Measurements from ENCODE around the gene TERB1. TPM values are rescaled to one million over a fixed set of nuclear protein-coding genes. Genes with fewer than 3 reads are reported as not detected.

Gene TERB1, protein sequence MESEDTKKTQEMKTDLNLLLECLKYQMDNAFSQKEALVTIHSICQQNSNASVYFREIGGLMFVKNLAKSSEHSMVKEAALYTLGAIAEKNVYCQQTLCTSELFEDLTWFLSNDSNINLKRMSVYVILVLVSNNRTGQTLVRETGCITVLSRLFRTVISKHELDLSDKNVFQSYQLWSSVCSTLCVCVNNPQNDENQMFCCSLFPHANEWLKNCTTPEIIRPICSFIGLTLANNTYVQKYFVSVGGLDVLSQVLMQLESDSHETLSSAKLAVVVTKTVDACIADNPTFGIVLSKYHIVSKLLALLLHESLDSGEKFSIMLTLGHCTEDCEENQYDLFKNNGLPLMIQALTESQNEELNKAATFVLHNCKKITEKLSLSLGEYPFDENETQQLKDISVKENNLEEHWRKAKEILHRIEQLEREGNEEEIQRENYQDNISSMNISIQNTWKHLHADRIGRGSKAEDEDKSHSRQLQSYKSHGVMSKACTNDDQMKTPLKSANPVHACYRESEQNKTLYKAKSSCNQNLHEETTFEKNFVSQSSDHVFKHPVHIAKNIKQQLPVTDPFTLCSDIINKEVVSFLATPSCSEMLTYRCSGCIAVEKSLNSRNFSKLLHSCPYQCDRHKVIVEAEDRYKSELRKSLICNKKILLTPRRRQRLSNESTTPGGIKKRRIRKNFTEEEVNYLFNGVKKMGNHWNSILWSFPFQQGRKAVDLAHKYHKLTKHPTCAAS
- not detected for total RNA-seq

GRCh38 chr16:66801320-66802105, at the start of gene TERB1:
Gene TERB1 (minus strand): TSS chr16:66801584. CDS start chr16:66796798, 4,786 bp downstream.
- DNase-seq (ENCODE audit: low read depth in 2 of 3, low spot score in 2 of 3), result no peak

DNA sequence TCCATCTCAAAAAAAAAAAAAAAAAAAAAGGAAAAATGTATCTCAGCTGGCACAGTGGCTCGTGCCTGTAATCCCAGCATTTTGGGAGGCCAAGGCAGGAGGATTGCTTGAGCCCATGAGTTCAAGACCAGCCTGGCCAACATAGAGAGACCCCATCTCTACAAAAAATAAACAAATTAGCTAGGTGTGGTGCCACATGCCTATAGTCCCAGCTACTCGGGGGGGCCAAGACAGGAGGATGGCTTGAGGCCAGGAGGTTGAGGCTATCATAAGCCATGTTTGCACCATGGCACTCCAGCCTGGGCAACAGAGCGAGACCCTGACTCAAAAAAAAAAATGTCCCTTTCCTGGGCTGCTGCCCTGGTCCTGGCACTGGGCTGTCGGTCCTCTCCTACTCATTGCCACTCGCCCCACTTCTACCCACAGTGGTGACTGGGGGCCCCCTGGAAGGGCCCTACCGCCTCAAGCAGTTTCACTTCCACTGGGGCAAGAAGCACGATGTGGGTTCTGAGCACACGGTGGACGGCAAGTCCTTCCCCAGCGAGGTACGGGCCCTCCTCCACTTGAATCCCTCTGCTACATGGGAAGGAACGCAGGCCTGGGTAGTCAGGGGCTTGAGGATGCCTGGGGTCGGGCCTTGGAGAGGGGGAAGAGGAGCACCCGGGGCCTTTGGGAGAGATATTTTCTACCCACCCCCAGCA, 48.9 kb upstream of the TERB1 start:
- DNase-seq (ENCODE audit: low read depth in 2 of 3, low spot score in 2 of 3), result no peak

GRCh38 chr16:66849549-66849948, 48.2 kb upstream of the TERB1 start:
- no peak for DNase-seq (ENCODE audit: low read depth in 2 of 3, low spot score in 2 of 3)

DNA sequence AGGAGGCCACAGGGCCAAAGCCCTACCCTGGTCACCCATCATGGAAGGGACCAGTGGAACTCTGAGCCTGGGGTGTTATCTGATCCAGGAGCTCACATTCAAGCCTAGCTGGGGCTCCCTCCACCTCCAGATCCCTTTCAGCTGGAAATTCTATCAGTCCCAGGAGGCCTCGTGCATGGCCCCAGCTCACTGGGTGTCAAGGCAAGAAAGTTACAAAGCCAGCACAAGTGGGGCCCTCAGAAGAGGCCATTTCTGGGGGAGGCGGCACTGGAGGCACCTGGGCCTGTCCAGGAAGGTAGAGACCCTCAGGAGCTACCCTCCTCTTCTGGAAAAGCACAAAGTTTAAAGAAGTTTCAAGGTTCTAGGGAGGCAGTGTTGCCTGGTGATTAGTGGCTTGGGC, 47.6 kb upstream of the TERB1 start:
- no peak for DNase-seq (ENCODE audit: low read depth in 2 of 3, low spot score in 2 of 3)

GRCh38 chr16:66848172-66848571, 46.8 kb upstream of the TERB1 start:
- DNase-seq (ENCODE audit: low read depth in 2 of 3, low spot score in 2 of 3), result no peak

GRCh38 chr16:66847533-66848067, 46.2 kb upstream of the TERB1 start:
- DNase-seq (ENCODE audit: low read depth in 2 of 3, low spot score in 2 of 3), result no peak

DNA sequence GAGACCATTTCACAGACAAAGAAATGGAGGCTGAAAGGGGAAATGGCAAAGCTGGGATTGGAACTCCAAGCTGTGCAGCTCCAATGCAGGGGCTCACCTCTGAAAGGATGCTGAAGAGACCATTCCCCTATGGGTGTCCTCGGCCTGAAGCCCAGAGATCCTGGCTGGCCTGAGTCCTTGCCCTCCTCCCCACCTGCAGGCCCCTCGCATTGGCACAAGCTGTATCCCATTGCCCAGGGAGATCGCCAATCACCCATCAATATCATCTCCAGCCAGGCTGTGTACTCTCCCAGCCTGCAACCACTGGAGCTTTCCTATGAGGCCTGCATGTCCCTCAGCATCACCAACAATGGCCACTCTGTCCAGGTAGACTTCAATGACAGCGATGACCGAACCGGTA, 45.4 kb upstream of the TERB1 start:
- no peak for DNase-seq (ENCODE audit: low read depth in 2 of 3, low spot score in 2 of 3)

DNA sequence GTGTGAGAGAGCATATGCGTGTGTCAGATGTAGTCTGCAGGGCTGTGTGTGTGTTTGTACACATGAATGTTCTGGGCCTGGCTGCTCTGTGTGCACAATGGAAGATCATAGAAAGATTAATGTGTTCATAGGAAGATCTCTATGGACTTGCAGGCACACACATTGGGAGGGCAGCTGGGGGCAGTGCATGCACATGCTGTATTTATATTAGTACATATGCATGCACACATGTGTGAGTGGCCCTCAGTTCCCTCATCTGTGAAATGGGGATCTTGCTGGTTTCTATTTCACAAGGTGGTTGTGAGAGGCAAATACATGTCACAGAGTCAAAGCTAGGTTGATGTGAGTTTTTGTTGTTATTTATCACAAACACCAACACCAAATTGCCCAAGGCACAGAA, 44.9 kb upstream of the TERB1 start:
- no peak for DNase-seq (ENCODE audit: low read depth in 2 of 3, low spot score in 2 of 3)

GRCh38 chr16:66845791-66846221, 44.4 kb upstream of the TERB1 start:
- DNase-seq (ENCODE audit: low read depth in 2 of 3, low spot score in 2 of 3), result no peak

DNA sequence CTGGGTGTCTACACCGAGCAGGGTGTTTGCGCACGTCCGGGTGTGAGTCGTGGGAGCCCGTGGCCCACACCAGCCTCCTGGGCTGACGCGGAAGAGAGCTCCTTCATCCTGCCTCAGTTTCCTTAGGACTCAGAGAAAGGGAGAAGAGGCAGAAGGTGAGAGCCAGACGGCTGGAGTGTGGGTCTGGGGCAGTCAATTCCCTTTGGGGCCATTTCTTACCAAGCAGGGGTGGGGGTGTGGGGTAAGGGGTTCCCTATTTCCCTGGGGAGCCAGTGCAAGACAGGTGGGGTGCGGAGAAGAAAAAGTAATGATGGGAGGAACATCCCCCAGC, 43.7 kb upstream of the TERB1 start:
- no peak for DNase-seq (ENCODE audit: low read depth in 2 of 3, low spot score in 2 of 3)

DNA sequence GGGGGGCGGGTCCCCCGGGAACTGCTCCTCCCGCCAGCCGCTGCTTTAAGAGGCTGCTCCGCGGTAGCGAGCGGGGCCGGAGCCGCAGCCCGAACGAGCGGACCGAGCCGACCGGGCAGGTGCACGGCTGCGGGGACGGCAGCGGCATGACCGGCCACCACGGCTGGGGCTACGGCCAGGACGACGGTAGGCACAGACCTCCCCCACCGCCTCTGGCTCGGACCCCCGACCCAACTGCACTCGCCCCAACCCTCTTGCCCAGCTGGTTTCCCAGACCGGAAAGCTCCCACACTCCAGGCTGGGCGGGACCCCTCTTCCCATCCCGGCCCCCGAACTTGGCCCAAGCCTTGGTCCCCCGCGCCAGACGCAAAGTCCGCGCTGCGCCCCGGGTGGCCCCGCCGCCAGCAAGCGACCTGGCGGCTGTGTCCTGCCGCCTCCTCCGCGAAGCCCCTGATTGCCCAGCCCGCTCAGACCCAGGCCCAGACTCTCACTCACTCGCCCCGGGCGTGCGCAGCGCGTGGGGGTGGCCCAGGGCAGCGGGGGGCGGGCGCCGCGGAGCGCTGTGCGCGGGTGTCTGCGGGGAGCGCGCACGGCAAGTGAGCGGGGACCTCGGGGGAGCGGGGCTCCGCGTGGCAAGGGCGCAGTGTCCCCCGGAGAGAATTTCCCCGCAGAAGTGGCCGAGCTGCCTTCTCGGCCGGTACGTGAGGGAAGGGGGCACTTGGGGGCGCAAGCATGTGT, 43.1 kb upstream of the TERB1 start, which contains the start of gene CA7:
CA7 (plus strand) TSS at position 73 of the 738 bp plus-strand sequence; CDS start at position 147, 74 bp downstream.
- DNase-seq (ENCODE audit: low read depth in 2 of 3, low spot score in 2 of 3), result no peak

DNA sequence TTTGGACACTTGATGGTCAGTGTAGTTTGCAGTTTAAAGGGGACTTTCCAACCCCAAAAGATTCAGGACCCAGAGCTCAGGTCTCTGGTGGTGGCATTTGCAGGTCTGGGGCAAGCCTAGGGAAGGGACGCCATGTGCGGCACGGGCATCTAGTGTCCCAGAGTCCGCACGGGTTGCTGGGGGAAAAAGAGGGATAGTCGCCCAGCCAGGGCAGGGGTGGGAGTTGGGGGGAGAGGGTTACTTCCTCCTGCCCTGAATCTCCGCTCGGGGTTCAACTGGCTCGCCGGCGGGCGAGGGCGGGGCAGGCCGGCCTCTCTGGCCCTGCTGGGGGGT, 42.6 kb upstream of the TERB1 start:
- no peak for DNase-seq (ENCODE audit: low read depth in 2 of 3, low spot score in 2 of 3)

GRCh38 chr16:66843191-66843590, 41.8 kb upstream of the TERB1 start:
- DNase-seq (ENCODE audit: low read depth in 2 of 3, low spot score in 2 of 3), result no peak

DNA sequence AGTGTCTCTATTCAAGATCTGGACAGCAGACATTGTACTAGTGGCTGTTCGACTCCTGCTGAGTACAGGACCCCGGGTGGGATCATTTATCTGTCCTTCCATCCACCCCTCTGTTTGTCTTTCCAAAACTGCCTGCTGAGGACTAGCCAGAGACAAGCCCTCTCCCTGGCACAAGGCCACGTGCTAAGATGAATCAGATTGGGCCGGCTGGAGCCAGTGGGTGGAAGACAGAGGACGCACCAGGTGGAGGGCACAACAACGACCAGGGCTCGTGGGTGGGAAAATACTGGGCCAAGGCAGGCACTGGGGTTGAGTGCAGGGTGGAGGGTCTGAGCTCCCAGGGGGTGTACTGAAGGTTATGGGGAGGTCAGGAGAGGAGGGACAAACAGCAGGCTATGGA, 41.4 kb upstream of the TERB1 start:
- no peak for DNase-seq (ENCODE audit: low read depth in 2 of 3, low spot score in 2 of 3)

GRCh38 chr16:66841366-66841765, 40.0 kb upstream of the TERB1 start:
- no peak for DNase-seq (ENCODE audit: low read depth in 2 of 3, low spot score in 2 of 3)

DNA sequence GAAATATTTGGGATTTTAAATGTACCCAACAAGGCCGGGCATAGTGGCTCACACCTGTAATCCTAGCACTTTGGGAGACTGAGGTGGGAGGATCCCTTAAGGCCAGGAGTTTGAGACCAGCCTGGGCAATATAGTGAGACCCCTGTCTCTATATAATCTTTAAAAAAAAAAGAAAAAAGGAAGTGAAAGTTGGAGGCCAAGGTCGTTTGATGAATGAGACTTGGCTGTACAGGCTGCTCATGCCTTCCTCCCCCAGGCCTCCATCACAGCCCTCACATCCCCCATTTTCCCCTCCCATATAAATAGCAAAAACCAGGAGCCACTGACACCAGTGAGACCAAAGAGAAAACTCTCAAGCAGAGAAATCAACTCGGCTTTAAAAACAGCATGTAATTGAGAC, 39.5 kb upstream of the TERB1 start:
- DNase-seq (ENCODE audit: low read depth in 2 of 3, low spot score in 2 of 3), result no peak

GRCh38 chr16:66834746-66835145, 33.4 kb upstream of the TERB1 start:
- no peak for DNase-seq (ENCODE audit: low read depth in 2 of 3, low spot score in 2 of 3)

DNA sequence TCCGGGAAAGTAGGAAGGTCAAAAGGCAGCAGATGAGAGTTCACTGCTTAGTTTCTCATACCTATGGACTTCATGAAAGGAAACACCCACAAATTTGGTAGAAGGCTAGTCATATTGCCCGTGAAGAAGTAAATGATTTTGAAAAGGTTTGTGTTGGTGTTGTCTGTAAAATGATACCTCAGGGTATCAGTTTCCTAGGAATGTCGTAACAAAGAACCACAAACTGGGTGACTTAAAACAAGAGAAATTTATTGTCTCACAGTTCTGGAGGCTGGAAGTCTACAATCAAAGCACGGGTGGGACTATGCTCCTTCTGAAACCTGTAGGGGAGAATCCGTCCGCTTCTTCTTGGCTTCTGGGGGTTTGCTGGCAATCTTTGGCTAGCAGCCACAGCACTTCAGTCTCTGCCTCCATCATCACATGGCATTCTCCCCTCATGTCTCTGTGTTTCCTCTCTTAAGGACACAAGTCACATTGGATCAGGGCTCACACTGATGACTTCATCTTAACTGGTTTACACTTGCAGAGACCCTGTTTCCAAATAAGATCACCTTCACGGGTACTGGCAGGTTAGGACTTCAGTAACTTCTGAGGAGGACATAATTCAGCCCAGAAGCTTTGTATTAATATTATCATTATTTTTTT, 31.4 kb upstream of the TERB1 start:
- DNase-seq (ENCODE audit: low read depth in 2 of 3, low spot score in 2 of 3), result no peak

DNA sequence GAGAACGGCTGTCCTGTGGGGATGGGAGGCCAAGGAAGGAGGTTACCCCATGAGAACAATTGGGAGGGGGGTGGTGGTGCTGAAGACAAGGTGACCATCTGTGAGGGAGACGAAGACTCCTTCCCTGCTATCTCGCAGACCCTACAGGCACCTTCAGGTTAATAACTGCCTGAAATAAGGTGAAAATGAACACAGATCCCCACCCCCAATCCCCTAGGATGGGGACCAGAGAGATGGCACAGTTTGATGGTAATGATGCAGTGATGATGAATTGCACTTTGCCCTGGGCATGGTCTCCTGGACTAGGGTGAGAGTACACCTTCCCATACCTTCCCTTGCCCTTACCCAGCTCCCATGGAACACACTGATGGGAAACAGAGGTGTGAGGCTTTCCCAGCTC, 30.8 kb upstream of the TERB1 start:
- DNase-seq (ENCODE audit: low read depth in 2 of 3, low spot score in 2 of 3), result no peak
